ENCODE results near the gene HMGCLL1. TPM values are rescaled to one million over a fixed set of nuclear protein-coding genes. Genes with fewer than 3 reads are reported as not detected.

The HMGCLL1 gene
- total RNA-seq, 4 donors from 2014 or later = 2.8 to 7.7 (median 4.4) TPM

- no peak for TF ChIP-seq CTCF (IDR thresholded peaks at IDR 0.05; ENCODE audit: low read depth)
Observed at GRCh38 chr6:55531496-55531895, 47.5 kb downstream of the HMGCLL1 start.

GRCh38 chr6:55530931-55531330 lies 48.1 kb downstream of the HMGCLL1 start:
- no peak for TF ChIP-seq CTCF (IDR thresholded peaks at IDR 0.05; ENCODE audit: low read depth)

- TF ChIP-seq CTCF (IDR thresholded peaks at IDR 0.05; ENCODE audit: low read depth) = no peak
Observed at GRCh38 chr6:55528624-55529023, 50.4 kb downstream of the HMGCLL1 start.

- no peak for TF ChIP-seq CTCF (IDR thresholded peaks at IDR 0.05; ENCODE audit: low read depth)
Observed at GRCh38 chr6:55524441-55524840, 54.6 kb downstream of the HMGCLL1 start.

GRCh38 chr6:55518529-55519060 lies 60.4 kb downstream of the HMGCLL1 start:
- TF ChIP-seq CTCF (IDR thresholded peaks at IDR 0.05; ENCODE audit: low read depth) = no peak

GRCh38 chr6:55516736-55517135 lies 62.3 kb downstream of the HMGCLL1 start:
- TF ChIP-seq CTCF (IDR thresholded peaks at IDR 0.05; ENCODE audit: low read depth) = no peak

GRCh38 chr6:55512904-55513303 lies 66.1 kb downstream of the HMGCLL1 start:
- TF ChIP-seq CTCF (IDR thresholded peaks at IDR 0.05; ENCODE audit: low read depth) = no peak
